Measurements from ENCODE around the gene TCF7L2.
A peak's percentile ranks its signal among the peaks of the same experiment; 100 is the strongest.

TCF7L2 gene

DNA sequence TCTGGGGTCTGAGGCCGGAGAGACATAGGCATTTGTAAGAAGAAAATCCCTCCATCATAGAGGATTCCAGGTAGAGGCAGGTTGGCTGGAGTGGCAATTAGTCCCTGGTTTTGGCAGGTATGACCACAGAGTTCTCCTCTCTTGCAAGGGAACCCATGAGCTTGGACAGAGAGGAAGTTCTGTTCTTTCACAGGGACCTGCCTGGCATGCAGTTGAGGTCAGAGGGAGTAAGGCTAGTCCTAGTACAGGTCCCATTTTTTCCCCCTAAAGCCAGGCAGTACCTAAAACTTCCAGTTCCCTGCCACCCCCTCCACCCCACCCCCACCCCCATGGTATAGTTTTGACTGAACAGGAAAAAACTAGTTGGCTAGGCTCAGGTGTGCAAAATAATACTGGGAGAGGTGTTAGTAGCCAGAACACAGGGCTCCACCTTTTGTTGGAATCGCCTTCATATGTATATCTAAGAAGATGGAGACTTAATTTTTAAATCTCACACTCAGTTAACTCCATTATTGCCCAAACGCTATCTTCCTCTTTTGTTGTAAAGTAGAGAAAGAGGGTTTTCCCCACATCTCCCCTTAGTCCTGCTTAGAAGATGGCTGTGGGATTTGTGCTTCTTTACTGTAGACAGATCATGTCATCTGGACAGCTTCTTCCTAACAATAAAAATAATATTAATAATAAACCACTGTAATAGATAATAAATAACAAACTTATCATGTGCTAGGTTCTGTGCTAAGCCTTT is 188.1 kb downstream of the TCF7L2 start:
- no peak for DNase-seq
- intact Hi-C loops (cut with DNase I) = no loop called here

DNA sequence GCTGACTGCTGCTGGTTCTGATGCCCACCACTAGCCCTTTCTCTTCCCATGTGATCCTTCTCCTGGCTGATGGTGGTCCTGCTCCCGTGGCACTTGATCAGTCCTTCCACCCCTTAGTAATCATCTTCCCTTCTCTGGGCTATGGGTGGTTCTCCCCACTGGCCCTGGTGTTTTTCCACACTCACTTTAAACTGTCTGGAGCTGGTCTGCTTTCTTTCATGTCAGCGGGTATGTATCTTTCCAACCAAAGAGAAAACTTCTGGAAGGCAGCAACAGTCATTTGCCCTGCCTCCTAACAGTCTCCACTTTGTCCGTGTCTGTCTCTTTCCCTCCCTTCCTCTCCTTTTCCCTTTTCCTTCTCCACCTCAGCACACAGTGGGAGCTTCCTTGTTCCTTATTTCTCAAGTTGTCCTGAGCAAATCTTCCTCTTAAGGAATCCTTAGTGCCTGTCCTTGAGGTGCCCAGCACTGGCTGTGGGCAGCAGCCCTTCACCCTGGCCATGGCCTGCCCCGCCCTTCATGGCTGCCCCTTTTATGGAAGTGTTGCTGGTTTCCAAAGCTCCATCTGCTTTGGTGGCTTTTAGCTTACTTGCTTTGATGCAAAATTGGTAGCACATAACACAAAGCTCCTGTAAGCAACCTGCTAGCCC is 189.0 kb downstream of the TCF7L2 start:
- no peak for DNase-seq
- intact Hi-C loops (cut with DNase I) = no loop called here

DNA sequence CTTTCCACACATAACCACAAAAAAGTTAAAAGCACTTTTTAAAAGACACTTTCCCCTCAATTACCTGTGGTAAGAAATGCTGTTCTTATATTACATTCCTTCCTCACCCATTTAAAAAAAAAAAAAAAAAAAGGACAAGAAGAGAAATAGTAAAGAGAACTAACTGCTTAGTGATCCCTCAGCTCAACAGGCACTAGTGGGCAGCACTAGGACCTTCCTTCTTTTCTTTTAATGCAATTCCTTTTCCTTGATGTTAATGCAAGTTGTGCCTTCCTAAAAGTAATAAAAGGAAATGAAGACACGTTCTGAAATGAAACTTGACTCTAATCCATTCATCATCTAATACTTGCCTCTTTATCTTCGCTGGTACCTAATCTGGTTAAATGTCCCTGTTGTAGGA is 189.7 kb downstream of the TCF7L2 start:
- no peak for DNase-seq
- intact Hi-C loops (cut with DNase I) = no loop called here

DNA sequence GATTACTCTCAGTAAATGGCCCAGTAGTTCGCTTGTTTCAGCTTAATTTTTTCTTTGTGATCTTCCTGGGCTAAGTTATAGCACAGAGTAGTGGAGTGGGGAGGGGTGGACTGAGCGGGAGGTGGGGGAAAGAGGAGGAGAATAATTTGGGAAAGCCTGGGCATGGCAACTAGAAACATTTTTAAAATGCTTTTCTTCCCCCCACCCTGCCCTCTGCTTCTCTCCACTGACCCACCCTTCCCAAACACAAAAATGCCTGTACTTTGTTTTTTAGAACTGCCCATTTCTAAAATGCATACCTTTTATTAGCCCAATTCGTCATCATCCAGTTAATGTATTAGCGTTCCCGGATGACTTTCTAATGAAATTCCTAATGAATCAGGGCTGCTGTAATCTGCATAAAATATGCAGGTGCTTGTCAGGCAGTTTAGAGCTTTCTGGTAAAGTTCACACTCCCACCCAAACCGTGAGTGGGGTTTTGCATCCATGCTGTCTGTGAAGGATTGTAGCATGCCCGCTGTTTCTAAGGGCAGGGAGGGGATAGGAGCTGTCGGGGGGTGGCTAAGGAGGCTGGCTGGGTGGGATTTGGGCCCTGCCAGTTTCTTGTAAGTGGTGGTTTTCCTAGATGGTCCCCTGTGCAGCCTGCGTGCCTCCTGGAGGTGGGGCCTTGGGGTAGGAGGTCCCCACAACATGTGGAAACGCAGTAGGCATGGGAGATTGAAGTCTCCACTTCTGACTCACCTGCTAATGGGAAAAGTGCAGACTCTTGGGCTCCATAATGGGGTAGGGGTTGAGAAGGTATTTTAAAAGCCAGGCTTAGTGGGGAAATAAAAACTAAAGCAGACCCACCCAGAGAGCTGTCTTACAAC is 190.3 kb downstream of the TCF7L2 start:
- intact Hi-C loops (cut with DNase I) = no loop called here
- no peak for DNase-seq

DNA sequence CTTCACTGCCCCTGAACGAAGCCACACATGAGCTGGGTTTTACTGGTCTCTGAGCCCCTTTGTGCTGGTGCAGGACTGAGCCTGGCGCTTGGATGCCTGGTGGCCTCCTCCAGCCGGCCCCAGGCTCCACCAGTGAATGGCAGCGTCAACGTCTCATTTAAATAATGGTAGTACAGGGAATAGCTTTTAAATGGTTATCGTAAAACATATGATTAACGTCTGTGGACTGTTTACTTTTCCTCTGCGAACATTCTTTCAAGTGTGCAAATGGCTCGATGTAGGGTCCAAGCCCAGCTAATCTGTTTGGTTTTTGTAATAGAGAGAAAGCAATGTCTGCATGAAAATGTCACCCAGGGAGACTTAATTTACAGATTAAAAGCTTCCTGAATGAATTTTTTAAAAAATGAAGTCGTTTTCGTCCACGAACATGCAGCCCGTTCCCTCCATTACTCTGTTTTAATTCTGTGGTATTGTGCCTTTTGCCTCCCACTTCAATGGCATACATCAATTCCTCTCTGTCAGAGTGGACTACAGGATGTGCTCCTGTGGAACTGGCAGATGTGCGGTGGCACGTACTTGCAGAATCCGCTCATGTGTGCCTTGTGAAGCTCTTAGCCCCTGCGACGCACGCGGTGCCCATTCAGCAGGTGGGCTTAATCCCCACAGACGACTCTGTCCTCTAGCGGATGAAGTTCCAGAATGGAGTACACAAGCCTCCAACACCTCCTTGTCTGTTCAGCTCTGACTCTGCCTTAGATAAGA is 192.7 kb downstream of the TCF7L2 start:
- intact Hi-C loops (cut with DNase I) = no loop called here
- no peak for DNase-seq

DNA sequence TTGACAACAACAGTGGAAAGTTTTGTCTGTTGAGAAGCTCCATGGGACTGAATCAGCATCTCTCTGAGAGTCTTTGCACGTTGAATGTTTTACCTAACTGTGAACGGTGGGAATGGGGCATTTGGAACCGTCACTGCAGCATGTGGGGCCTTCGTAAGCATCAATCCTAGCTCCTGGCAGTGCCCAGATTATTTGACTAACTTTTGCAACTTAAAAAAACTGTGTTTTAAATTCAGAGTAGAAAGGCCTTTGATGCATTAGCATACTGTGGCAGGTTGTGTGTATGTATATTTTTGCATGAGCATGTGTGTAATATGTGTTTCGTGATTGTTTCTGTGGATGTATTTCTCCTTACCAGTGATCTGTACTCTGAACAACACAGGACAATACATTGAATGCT is 194.5 kb downstream of the TCF7L2 start:
- no peak for DNase-seq
- intact Hi-C loops (cut with DNase I) = no loop called here

DNA sequence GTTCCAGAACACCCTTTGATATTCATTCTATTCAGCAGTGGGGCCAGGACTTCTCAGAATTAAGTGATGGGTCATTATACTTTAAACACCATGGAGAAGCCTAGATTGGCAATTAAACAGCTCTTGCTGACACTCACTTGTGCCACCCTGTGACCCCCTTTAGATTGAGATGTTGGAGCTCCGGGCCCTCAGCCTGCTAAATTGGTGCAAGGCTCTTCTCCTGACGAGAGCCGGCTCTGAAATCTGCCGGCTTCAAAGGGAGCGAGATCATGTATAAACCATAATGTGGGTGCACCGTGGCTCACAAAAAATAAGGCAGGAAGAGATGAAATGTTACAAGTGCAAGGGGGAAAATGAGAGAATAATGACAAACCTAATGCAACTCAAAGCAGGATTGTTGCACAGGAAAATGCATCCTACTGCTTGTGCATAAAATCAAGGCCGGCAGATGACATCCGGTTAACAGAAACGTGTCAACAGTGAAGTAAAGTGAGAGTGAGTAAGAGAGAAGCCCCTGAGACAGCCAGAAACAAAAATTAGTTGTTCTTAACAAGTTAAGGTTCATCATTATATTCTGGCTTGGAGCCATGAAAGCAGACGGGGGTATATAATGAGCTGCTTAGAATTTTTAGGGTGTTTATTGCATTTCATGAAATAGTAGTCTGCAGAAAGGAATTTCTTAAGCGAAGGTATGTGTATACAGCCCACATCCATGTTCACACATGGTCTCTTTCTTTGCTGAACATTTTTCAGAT is 198.2 kb downstream of the TCF7L2 start:
- intact Hi-C loops (cut with DNase I) = no loop called here
- DNase-seq = no peak

DNA sequence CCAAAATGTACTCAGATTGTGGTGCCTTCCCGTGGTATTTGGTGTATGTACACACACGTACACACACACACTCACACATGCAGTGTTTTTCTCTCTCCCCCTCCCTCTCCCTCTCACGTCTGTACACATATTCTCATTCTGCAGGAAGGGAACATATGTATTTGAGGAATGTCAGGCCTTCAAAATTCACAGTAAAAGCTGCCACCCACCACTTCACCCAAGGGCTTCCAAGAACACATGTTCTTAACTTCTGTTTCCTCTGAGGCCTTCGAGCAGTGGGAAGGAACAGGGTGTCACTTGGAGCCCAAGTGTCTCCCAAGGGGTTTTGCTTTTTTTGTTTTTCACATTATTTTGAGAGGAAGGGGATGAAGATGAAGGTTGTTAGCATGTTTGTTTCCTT is 198.9 kb downstream of the TCF7L2 start:
- DNase-seq = no peak
- intact Hi-C loops (cut with DNase I) = no loop called here

DNA sequence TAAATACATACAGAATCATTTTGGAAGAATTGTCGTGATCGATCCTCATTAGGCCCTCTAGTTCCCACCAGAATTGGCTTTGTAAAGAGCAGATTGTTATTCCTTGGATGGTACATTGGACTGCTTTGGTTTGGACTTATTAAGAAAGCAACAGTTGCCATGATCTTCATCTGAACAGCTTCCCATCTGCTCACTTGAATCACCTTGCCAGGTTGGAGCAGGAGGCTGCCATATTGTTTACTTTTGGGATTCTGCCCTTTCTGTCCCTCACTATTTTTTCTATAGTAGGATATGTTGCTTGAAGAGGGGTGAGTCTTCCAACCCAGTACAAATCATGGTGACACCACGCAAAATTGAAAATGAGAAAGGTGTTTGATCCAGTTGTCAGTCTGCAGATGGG is 199.6 kb downstream of the TCF7L2 start:
- no peak for DNase-seq
- intact Hi-C loops (cut with DNase I) = no loop called here

DNA sequence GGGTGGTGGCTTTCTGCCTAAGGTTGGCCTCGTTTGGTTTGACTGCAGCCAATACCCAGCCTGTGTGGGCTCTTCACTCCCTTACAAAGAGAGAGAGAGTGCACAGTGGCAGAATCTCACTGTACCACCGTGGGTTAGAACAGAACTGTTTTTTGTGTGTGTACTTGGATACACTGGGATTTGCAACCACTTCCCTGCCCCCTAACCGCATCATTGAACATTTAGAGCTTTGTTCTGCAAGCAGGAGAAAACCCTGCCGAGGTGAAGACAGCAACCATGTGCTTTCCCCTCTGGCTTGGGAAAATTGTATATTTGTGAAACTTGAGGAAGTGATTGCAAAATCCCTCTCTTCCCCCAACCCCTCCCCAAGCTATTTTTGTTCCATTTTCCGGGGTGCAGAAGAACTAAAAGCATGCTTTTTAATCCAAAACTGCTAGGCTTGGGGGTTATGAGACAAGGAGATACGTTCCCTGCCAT is 201.2 kb downstream of the TCF7L2 start:
- intact Hi-C loops (cut with DNase I) = no loop called here
- peak in 26 of 42 donors; percentile 12 to 57 (median 32) for DNase-seq

DNA sequence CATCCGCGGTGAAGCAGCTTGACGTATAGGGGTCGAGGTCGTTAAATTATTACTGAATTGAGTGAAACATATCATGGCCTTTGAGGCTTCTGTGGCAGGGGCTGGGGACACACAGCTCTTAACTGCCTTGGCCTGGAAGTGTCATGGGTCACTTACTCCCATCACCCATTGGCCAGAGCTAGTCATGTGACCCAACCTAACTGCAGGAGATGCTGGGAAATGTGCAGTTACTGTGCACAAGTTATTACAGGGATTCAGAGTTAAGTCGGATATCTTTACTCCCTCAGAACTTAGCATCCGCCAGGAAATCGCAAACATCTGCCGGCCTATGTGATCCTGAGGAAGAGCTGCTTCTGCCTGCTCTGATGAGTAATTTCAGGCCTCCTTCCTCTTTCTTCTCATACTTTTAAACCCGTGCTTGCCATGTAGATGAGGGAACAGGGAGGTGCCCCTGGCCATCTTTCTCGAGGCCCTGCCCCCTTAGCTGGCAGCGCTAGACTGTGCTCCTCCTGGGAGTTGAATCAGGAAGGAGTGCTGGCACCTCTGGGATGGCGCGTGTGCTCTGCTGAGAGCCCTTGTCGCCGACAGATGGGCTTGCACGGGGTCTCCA is 203.6 kb downstream of the TCF7L2 start:
- DNase-seq = no peak
- intact Hi-C loops (cut with DNase I) = no loop called here

DNA sequence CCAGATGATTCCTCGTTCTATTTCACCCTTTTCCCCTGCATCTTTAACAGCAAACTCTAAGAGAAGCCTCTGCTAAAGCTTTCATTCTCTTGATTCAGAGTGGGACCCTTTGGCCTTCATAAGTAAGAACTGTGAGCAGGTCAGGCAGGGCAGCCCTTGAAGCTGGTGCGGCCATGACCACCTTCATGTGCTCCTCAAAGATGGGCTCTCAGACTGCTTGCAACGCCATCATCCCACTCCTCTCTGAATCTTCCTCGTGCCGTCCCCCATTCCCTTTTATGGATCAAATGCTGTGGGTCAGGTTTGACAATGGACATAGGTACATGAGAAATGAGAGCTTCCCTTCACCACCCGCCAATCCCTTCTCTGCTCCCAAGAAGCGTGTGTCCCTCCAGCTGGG is 207.4 kb downstream of the TCF7L2 start:
- DNase-seq = no peak
- intact Hi-C loops (cut with DNase I) = no loop called here

DNA sequence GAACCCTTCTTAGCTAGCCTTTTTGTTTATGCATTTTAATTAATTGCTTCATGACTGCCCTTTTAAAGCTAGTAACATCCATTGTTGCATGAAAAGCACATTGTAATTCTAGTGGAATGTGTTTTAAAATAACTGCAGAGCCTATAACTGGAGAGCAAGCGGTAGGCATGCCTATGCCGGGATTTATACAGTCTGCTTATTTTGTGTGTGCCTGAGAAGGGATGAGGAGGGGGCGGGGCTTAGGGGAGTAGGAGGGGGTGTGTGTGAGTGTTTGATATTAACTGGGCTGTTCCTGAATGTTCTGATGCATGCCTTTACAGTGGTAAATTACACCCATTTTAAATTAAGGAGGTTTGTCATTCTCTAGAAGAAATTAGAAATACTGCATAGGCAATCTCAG is 208.1 kb downstream of the TCF7L2 start:
- intact Hi-C loops (cut with DNase I) = no loop called here
- no peak for DNase-seq

DNA sequence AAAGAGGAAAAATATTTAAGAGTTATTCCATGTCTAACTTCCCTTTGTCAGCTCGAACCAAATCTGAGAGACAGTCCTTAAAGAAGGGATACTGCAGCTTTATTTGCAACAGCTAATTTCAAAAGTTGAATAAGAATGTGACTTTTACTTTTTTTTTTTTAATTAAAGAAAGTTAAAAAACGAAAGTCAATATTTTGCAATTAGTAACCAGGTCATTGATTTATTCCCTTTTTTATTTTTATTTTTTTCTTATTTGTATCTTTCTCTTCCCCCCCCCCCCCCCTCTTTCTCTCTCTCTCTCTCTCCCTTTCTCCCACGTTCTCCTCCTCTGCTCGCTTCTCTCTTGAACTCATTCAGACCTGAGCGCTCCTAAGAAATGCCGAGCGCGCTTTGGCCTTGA is 209.5 kb downstream of the TCF7L2 start:
- intact Hi-C loops (cut with DNase I) = no loop called here
- no peak for DNase-seq

DNA sequence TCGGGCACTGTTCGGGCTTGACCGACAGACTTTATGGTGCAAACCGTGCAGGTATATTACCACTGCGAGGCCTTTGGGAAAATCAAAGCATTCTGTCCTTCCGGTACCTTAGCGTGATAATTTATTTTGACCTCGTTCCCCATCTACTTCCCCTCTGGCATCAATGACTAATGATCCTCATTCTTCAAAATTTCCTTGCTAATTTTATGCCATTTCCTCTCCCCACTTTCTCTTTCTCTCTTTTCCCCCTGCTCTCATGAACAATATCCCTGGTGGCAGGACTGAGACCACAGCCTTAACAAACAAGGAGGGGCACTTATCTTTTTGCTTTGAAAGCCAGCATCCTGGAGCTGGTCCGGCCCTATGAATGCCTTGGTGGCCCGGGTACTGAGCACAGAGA is 210.6 kb downstream of the TCF7L2 start:
- intact Hi-C loops (cut with DNase I) = no loop called here
- no peak for DNase-seq

DNA sequence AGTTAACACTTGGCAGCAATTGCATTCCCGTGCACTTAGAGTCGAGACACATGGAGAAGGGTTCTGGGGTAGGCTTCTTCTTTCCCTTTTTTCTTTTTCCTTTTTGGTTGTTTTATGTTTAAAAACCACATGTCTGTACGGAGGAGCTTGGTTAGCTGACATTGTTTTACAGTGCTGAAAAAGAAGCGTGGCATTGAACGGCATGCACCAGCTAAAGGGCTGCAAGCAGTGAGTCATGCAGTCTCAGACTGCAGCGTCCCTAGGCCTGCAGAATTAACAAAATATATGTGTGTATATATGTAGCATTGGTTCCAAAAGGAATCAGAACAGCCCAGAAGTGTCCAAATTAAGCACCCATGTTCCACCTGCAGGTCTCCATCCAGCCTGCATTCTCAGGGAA is 211.0 kb downstream of the TCF7L2 start:
- no peak for DNase-seq
- intact Hi-C loops (cut with DNase I) = no loop called here

DNA sequence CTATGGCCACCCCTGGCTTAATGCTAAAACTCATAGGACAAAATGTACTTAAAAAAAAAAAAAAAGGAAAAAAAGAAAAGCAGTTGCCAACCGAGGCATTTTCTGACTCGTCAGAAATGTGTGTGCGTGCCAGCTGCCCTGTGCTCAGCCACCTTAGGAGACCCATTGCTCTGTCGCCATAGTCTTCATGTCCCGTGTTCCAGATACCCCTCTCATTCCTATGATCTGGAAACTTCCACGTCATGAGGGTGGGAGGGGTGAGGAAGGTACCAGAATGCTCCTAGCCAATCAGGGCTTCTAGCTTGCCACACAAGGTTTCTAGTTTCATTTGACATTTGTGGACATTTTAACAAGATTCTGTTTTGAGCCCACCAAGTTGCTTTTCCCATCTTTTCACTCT is 212.9 kb downstream of the TCF7L2 start:
- intact Hi-C loops (cut with DNase I) = no loop called here

DNA sequence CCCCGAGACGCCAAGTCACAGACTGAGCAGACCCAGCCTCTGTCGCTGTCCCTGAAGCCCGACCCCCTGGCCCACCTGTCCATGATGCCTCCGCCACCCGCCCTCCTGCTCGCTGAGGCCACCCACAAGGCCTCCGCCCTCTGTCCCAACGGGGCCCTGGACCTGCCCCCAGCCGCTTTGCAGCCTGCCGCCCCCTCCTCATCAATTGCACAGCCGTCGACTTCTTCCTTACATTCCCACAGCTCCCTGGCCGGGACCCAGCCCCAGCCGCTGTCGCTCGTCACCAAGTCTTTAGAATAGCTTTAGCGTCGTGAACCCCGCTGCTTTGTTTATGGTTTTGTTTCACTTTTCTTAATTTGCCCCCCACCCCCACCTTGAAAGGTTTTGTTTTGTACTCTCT is 215.6 kb downstream of the TCF7L2 start:
- no peak for DNase-seq
- intact Hi-C loops (cut with DNase I) = no loop called here

More for the DNA sequence above, 212.9 kb downstream of the TCF7L2 start:
- DNase-seq = no peak

All from head of caudate nucleus (tissue), 42 donors.